Measurements from ENCODE around the gene DTX1. TPM values are rescaled to one million over a fixed set of nuclear protein-coding genes. Genes with fewer than 3 reads are reported as not detected.

DTX1 gene
- total and polyA plus RNA-seq, 2 donors (not counting 1 experiment from before 2014, with no cell fraction given) = 47.0 to 49.5 TPM

DNA sequence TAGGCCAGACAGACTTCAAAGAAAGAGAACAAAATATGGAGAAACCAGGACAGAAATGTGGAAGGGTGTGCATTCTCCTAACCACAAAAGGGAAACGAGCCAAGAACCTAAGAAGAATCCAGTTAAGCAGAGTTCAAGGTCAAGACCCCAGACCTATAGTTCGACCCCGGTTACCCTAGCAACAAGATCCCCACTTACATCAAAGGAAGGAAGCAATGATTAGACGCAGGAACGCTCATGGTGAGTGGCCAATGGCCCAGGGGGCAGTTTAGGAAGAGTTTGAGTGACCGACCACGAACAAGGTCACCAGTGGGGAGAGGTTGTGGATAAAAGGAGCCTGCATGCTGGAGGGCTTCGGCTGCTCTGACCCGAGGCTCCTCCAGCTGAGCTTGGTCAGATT, 42.0 kb upstream of the DTX1 start:
- no peaks in the 10 kb centered on the region for H3K4me1 ChIP-seq (ENCODE audit: control insufficient read depth in 2 of 2, insufficient read depth in 2 of 2, low read length in 2 of 2)
- no peak overlapping the region for H3K27ac Mint-ChIP-seq
- DNase-seq (no peak), ATAC-seq (ENCODE audit: low read depth) (no peak)
- no peak overlapping the region for H3K4me3 ChIP-seq (ENCODE audit: control extremely low read depth in 1 of 5, extremely low read depth in 1 of 5, insufficient read depth in 1 of 5, low read depth in 2 of 5, low read length in 4 of 5)
- H3K27me3 ChIP-seq (replicated peaks in 1 of 4; ENCODE audit: control extremely low read depth in 1 of 4, control insufficient read depth in 3 of 4, insufficient read depth in 4 of 4, low read length in 3 of 4) = no peaks in the 10 kb centered on the region
- H2AFZ ChIP-seq (ENCODE audit: insufficient read depth, low read depth, low read length, poor library complexity, severe bottlenecking) = no peak overlapping the region
- no peaks in the 10 kb centered on the region for H3K27me3 Mint-ChIP-seq
- peaks cover 6 to 23% of the 10 kb centered on the region in 2 experiments for H3K36me3 ChIP-seq (replicated peaks in 1 of 2; ENCODE audit: control extremely low read depth in 1 of 2, control insufficient read depth in 1 of 2, extremely low read depth in 1 of 2, insufficient read depth in 2 of 2, low read length in 1 of 2)
- CTCF ChIA-PET = no interaction called here
- H3K79me2 ChIP-seq (ENCODE audit: control insufficient read depth, insufficient read depth, low read length) = no peaks in the 10 kb centered on the region
- no peaks in the 10 kb centered on the region for H4K20me1 ChIP-seq (ENCODE audit: control insufficient read depth, insufficient read depth, low read length, poor library complexity, severe bottlenecking)
- no peak overlapping the region for H3K4me3 Mint-ChIP-seq
- POLR2A ChIA-PET = no interaction called here
- intact Hi-C loops (cut with micrococcal nuclease) = no loop called here
- peaks cover 0 to 16% (median 8%) of the 10 kb centered on the region in 3 donors for H3K9me3 ChIP-seq (ENCODE audit: control extremely low read depth in 1 of 3, control insufficient read depth in 2 of 3, insufficient read depth in 1 of 3, low read length in 2 of 3)
- WGBS (ENCODE audit: insufficient coverage) = 100% methylated on average over 4 of the region's 9 CpGs
- H3K9ac ChIP-seq (ENCODE audit: low read length) = no peak overlapping the region
- TF ChIP-seq EZH2 (IDR thresholded peaks at IDR 0.05; ENCODE audit: borderline replicate concordance, insufficient read depth, low read depth, low read length, poor library complexity, severe bottlenecking) = no peak
- TF ChIP-seq, protein P1, sequence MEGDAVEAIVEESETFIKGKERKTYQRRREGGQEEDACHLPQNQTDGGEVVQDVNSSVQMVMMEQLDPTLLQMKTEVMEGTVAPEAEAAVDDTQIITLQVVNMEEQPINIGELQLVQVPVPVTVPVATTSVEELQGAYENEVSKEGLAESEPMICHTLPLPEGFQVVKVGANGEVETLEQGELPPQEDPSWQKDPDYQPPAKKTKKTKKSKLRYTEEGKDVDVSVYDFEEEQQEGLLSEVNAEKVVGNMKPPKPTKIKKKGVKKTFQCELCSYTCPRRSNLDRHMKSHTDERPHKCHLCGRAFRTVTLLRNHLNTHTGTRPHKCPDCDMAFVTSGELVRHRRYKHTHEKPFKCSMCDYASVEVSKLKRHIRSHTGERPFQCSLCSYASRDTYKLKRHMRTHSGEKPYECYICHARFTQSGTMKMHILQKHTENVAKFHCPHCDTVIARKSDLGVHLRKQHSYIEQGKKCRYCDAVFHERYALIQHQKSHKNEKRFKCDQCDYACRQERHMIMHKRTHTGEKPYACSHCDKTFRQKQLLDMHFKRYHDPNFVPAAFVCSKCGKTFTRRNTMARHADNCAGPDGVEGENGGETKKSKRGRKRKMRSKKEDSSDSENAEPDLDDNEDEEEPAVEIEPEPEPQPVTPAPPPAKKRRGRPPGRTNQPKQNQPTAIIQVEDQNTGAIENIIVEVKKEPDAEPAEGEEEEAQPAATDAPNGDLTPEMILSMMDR (IDR thresholded peaks at IDR 0.05) = no peak
- no peak overlapping the region for H3K27ac ChIP-seq (ENCODE audit: low read length in 2 of 2)
- no peak overlapping the region for H3K4me2 ChIP-seq (replicated peaks; ENCODE audit: low read depth, low read length, poor library complexity, severe bottlenecking)
- H3K9me3 Mint-ChIP-seq (ENCODE audit: insufficient read depth) = peaks cover 2% of the 10 kb centered on the region
- no peaks in the 10 kb centered on the region for H3K4me1 Mint-ChIP-seq

DNA sequence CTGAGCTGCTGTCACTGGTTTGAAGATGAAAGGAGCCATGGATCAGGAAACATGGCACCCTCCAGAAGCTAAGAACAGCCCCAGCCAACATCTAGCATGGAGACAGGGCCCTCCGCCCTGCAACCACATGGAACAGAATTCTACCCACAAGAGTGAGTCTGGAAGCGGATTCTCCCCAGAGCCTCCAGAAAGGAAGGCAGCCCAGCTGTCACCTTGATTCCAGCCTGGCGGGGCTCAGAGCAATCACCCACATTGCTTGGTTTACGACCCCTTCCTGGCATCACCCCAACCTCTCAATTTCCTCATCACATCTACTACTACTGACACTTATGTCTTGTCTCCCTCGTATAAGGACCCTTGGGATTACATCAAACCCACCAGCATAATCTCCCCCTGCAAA, 39.7 kb upstream of the DTX1 start:
- Histone ChIP-seq H3K79me2 (ENCODE audit: control insufficient read depth, insufficient read depth, low read length) (no peaks in the 10 kb centered on the region), H3K9ac (ENCODE audit: low read length) (no peak overlapping the region), H3K27me3 (replicated peaks in 1 of 4; ENCODE audit: control extremely low read depth in 1 of 4, control insufficient read depth in 3 of 4, insufficient read depth in 4 of 4, low read length in 3 of 4) (no peaks in the 10 kb centered on the region), H3K36me3 (replicated peaks in 1 of 2; ENCODE audit: control extremely low read depth in 1 of 2, control insufficient read depth in 1 of 2, extremely low read depth in 1 of 2, insufficient read depth in 2 of 2, low read length in 1 of 2) (peaks cover 0 to 1% of the 10 kb centered on the region in 2 experiments), H3K27ac (ENCODE audit: low read length in 2 of 2) (no peak overlapping the region), H3K4me2 (replicated peaks; ENCODE audit: low read depth, low read length, poor library complexity, severe bottlenecking) (no peak overlapping the region), H2AFZ (ENCODE audit: insufficient read depth, low read depth, low read length, poor library complexity, severe bottlenecking) (no peak overlapping the region), H3K4me3 (ENCODE audit: control extremely low read depth in 1 of 5, extremely low read depth in 1 of 5, insufficient read depth in 1 of 5, low read depth in 2 of 5, low read length in 4 of 5) (no peak overlapping the region), H3K4me1 (ENCODE audit: control insufficient read depth in 2 of 2, insufficient read depth in 2 of 2, low read length in 2 of 2) (no peaks in the 10 kb centered on the region), H4K20me1 (ENCODE audit: control insufficient read depth, insufficient read depth, low read length, poor library complexity, severe bottlenecking) (no peaks in the 10 kb centered on the region), H3K9me3 (ENCODE audit: control extremely low read depth in 1 of 3, control insufficient read depth in 2 of 3, insufficient read depth in 1 of 3, low read length in 2 of 3) (peaks cover 0 to under 1% (median under 1%) of the 10 kb centered on the region in 3 donors)
- no peaks in the 10 kb centered on the region for H3K4me1 Mint-ChIP-seq
- H3K9me3 Mint-ChIP-seq (ENCODE audit: insufficient read depth) = no peaks in the 10 kb centered on the region
- ChIA-PET CTCF (interaction anchor here (1.0 to 1.4 kb wide), 3 partner anchors 12 to 37 kb away, joined by 3 to 5 read pairs (median 3); no protein-coding TSS in a partner anchor), POLR2A (no interaction called here)
- H3K27me3 Mint-ChIP-seq = no peaks in the 10 kb centered on the region
- DNase-seq = no peak
- ATAC-seq (ENCODE audit: low read depth) = no peak
- 100% methylated on average over 4 of the region's 5 CpGs for WGBS (ENCODE audit: insufficient coverage)
- TF ChIP-seq, protein P1 (IDR thresholded peaks at IDR 0.05) = no peak
- TF ChIP-seq EZH2 (IDR thresholded peaks at IDR 0.05; ENCODE audit: borderline replicate concordance, insufficient read depth, low read depth, low read length, poor library complexity, severe bottlenecking) = no peak
- no peak overlapping the region for H3K27ac Mint-ChIP-seq
- H3K4me3 Mint-ChIP-seq = no peak overlapping the region
- intact Hi-C loops (cut with micrococcal nuclease) = no loop called here
